IMR-90 (cell line): Measurements from ENCODE around the gene HDAC8.

ENCODE experiments used
- CTCF ChIP-seq: conservative IDR thresholded peaks from 2 replicates; pipeline ENCODE4 v1.5.1; 2012; ENCODE audit warnings: mild to moderate bottlenecking, low read depth, low read length, improper control_type of control experiment
- FOS ChIP-seq: fragments of 150-350 bp; IDR thresholded peaks from 2 replicates; pipeline ENCODE4 v1.6.1; 2016; ENCODE audit warnings: low read depth, low read length
- NFE2L2 ChIP-seq: fragments of 150-350 bp; IDR thresholded peaks from 2 replicates; pipeline ENCODE4 v1.6.1; 2016; ENCODE audit warnings: low read depth, mild to moderate bottlenecking, low read length
- POLR2A ChIP-seq: IDR thresholded peaks from 2 replicates; pipeline ENCODE4 v1.6.1; 2012; ENCODE audit warnings: mild to moderate bottlenecking, low read depth, low read length
- RAD21 ChIP-seq: IDR thresholded peaks from 2 replicates; pipeline ENCODE4 v1.6.1; 2012; ENCODE audit warnings: low read length, improper control_type of control experiment
- RCOR1 ChIP-seq: IDR thresholded peaks from 2 replicates; pipeline ENCODE4 v1.6.1; 2012; ENCODE audit warnings: mild to moderate bottlenecking, low read length, improper control_type of control experiment; ENCODE audit not compliant: insufficient replicate concordance
- RFX5 ChIP-seq: IDR thresholded peaks from 2 replicates; pipeline ENCODE4 v1.8.0; 2012; ENCODE audit warnings: low read depth, mild to moderate bottlenecking, low read length, moderate library complexity

GRCh38 chrX:72470532-72471223 is 102.0 kb downstream of the HDAC8 start:
- TF ChIP-seq CTCF, result no peak
- TF ChIP-seq POLR2A, result no peak
- TF ChIP-seq NFE2L2, result no peak
- TF ChIP-seq RFX5, result no peak
- TF ChIP-seq RCOR1, result no peak
- no peak for TF ChIP-seq RAD21
- no peak for TF ChIP-seq FOS
